ENCODE results near the gene NRG2.
A peak's percentile ranks its signal among the peaks of the same experiment; 100 is the strongest.

The NRG2 gene

DNA sequence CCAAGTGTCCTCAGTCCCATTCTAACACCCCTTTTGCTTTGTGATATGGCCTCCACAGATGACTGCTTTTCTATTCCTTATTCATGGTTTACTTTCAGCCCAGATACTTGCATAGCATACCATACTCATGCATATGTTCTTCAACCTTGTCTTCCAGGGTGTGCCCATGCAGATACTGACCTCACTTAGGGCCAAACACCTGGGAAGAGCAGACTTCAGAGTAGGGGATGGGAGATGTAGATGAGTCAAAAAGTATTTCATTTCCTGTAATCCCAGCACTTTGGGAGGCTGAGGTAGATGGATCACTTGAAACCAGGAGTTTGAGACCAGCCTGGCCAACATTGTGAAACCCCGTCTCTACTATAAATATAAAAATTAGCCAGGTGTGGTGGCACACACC lies 58.3 kb downstream of the NRG2 start:
- TF ChIP-seq, protein P1, sequence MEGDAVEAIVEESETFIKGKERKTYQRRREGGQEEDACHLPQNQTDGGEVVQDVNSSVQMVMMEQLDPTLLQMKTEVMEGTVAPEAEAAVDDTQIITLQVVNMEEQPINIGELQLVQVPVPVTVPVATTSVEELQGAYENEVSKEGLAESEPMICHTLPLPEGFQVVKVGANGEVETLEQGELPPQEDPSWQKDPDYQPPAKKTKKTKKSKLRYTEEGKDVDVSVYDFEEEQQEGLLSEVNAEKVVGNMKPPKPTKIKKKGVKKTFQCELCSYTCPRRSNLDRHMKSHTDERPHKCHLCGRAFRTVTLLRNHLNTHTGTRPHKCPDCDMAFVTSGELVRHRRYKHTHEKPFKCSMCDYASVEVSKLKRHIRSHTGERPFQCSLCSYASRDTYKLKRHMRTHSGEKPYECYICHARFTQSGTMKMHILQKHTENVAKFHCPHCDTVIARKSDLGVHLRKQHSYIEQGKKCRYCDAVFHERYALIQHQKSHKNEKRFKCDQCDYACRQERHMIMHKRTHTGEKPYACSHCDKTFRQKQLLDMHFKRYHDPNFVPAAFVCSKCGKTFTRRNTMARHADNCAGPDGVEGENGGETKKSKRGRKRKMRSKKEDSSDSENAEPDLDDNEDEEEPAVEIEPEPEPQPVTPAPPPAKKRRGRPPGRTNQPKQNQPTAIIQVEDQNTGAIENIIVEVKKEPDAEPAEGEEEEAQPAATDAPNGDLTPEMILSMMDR (conservative IDR thresholded peaks at IDR 0.05; ENCODE audit: low read depth, low read length): no peak
- DNase-seq (ENCODE audit: low read depth): no peak
- H3K4me3 ChIP-seq (ENCODE audit: low read length): no peak overlapping the region

DNA sequence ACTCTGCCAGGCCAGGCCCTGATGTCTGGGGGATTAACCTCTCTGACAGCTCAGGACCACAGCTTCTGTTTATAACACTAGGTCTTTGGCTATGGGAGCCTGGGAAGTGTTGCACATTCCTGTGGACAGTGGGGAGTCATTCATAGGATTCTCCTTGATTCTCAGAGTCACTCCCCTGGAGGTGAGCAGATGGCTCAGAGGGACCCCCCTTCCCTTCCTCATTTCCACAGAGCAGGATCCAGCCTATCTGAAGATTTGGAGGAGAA lies 60.2 kb downstream of the NRG2 start:
- TF ChIP-seq, protein P1 (conservative IDR thresholded peaks at IDR 0.05; ENCODE audit: low read depth, low read length): no peak
- H3K4me3 ChIP-seq (ENCODE audit: low read length): no peak overlapping the region
- peak; percentile 28 for DNase-seq (ENCODE audit: low read depth)

DNA sequence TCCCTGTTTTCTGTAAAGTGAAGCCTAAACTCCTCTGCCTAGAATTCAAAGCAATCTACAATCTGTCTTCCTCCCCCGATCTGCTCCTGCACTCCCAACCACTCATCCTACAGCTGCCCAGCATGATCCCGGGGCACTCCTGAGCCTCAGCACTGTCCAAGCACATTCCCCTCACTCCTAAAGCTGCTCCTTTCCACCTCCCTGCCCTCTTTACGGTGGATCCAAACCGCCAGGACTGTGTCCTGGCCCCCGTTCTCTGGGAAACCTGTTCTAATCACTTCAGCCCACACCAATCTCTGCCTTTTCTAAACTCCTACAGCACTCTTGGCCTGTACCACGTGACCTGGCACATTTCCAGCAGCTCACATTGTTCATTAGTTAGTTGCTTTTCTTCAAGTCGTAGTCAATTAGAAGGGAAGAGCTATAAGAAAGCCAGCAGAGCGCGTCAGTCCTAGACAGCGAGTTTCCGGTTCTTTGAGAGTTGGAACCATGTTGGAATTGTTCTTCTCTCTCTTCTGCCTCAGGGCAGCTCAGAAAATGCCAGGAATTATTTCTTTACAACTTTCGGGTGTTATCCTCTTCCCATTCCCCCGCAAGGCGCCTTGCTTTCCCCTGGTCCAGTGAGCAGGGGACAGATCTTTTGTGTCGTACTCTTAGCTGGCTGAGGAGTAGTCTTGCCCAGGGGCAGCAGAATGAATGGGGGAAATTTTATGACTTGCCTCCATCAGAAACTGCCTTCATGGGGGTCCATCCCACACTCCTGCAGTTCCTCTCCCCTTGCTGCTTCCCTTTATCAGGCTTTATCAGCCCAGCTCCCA lies 60.7 kb downstream of the NRG2 start:
- TF ChIP-seq, protein P1 (conservative IDR thresholded peaks at IDR 0.05; ENCODE audit: low read depth, low read length): no peak
- no peak overlapping the region for H3K4me3 ChIP-seq (ENCODE audit: low read length)
- peak; percentile 68 for DNase-seq (ENCODE audit: low read depth)

DNA sequence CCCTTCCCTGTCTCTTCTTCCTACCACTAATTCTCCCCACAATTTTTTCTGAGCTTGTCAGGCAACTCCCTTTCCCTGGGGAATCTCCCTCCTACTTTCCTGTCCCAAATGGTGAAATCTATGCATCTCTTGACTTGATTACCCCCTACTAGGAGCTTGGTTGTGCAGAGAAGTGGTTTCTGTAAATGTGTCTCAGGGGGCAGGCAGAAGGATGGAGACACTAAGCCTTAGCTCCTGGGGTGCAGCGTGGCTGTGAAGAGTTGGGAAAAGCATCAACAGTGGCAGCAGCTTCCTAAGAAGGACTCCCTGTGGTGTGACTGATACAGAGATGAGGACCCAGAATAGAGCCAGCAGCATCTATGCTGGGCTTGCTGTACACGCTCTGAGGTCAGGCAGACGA lies 62.3 kb downstream of the NRG2 start:
- TF ChIP-seq, protein P1 (conservative IDR thresholded peaks at IDR 0.05; ENCODE audit: low read depth, low read length): no peak
- H3K4me3 ChIP-seq (ENCODE audit: low read length): no peak overlapping the region
- no peak for DNase-seq (ENCODE audit: low read depth)

DNA sequence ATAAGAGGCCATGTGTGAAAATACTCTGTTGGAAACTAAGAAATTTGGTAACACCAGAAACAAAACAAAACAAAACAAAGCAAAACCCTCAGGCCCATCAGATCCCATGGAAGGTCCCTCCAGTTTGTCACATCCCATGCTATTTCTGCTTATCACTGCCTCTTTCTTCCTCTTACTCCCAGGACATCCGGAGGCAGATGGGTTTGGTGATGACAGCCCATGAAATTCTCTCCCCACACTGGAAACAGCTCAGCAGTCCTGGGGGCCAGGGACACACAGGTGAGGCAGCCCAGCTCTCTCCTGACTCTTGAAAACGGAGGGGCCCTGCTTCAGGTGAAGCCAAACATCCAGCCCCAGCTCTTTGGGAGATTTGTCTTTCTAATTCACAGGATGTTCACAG lies 63.2 kb downstream of the NRG2 start:
- TF ChIP-seq, protein P1 (conservative IDR thresholded peaks at IDR 0.05; ENCODE audit: low read depth, low read length): no peak
- no peak overlapping the region for H3K4me3 ChIP-seq (ENCODE audit: low read length)
- no peak for DNase-seq (ENCODE audit: low read depth)

DNA sequence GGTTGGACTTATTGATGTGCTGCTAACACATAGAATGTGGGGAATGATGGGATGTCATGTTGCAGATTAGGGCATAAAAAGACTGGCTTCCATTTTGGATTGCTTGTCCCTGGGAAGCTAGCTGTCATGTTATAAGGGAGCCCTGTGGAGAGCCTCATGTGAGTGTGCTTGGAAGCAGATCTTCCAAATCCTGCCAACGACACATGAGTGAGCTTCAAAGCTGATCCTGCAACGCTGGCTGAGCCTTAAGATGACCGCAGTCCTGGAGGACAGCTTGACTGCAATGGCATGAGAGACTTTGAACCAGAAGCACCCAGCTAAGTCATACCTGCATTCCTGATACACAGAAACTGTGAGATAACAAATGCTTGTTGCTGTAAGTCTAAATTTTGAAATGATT lies 63.6 kb downstream of the NRG2 start:
- DNase-seq (ENCODE audit: low read depth): no peak
- TF ChIP-seq, protein P1 (conservative IDR thresholded peaks at IDR 0.05; ENCODE audit: low read depth, low read length): no peak
- no peak overlapping the region for H3K4me3 ChIP-seq (ENCODE audit: low read length)

DNA sequence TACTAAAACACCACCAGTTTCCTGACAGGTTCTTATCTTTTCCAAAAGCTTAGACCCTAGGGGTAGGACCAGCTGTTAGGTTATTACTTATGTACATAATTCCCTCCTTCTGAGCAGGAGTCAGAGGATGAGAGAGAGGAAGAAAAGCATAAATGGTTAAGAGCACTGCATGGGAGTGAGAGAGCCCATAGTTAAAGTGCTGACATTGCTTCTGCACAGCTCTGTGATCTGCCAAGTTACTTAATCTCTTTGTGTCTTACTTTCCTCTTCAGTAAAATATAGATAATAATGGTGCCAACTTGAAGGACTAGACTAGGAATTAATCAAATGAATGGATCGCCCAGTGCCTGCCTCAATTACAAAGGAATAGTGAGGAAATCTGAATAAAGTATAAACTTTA lies 66.4 kb downstream of the NRG2 start:
- no peak overlapping the region for H3K4me3 ChIP-seq (ENCODE audit: low read length)
- TF ChIP-seq, protein P1 (conservative IDR thresholded peaks at IDR 0.05; ENCODE audit: low read depth, low read length): no peak
- DNase-seq (ENCODE audit: low read depth): no peak
